GM19455 (cell line): ENCODE results near the gene LETM1.

Experiments used
- ATAC-seq: cut with Tn5 transposase; IDR thresholded peaks from one replicate; pipeline ENCODE4 v1.9.1; 2021; ENCODE audit not compliant: unreplicated experiment

The LETM1 gene

DNA sequence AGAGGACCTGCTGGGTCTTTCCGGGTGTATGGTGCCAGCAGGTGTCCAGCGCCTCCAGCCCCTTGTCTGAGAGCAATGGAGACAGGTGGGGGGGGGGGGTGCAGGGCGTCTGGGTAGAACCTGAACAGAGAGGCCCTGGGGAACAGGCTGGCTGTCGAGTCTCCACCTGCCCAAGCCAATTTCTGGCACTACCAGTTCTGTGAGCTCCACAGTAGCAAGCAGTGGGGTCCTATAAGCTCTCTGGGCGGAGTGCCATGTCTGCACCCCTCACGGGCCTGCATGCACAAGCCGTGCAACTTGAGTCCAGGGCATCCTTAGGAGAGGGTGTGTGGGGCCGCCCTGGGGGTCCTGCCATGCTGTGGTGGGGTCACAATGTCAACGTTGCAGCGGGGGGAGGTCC is 72.9 kb downstream of the LETM1 start:
- ATAC-seq: no peak

DNA sequence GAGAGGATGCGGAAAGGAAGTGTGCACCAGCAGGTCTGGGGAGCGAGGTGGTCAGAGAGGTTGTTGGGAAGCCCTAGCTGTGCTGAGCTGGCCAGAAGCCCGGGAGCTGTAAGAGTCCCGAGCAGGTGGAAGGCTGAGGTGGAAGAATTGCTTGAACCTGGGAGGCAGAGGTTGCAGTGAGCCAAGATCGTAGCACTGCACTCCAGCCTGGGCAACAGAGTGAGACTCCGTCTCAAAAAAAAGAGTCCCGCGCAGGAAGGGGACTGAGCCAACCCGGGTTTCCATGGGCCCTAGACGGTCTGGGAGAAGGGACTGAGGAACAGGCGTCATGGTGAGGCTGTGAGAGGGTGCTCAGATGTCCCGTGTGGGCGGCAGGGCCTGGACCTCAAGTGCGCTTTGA is 75.5 kb downstream of the LETM1 start:
- ATAC-seq: no peak

DNA sequence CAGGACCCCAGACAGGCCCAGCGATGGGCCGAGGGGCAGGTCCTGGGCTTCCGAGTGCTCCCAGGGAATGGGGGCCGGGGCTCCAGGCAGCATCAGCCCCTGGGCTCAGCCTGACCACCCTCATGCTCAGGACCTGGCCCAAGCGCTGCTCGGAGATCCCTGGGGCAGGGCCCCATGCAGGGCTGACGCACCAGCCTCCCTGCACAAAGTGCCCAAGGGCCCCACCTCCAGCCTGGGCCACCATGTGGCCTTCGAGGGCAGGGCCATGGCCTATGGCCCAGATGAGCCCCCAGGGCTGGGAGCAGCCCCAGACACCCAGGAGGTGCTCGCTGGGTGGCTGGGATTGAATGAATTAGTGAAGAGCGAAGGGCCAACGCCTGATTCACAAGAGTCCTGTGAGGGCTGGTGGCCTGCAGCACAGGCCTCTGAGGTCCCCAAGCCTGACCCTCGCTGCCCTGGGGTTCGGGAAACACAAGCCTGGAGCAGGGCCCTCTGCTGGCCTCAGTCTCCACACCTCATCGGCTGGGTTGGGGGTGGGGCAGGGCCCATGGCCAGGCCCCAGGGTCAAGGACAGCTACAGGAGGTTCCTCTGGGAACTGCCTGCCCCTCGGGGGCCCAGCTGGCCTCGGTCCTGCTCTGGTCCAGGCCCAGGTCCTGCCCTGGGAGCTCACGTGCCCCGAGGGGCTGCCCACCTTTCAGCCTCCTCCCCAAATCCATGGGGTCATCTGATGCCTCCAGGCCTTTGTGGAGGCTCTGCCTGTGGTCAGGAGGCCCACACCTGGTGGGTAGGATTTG is 76.2 kb downstream of the LETM1 start:
- no peak for ATAC-seq

DNA sequence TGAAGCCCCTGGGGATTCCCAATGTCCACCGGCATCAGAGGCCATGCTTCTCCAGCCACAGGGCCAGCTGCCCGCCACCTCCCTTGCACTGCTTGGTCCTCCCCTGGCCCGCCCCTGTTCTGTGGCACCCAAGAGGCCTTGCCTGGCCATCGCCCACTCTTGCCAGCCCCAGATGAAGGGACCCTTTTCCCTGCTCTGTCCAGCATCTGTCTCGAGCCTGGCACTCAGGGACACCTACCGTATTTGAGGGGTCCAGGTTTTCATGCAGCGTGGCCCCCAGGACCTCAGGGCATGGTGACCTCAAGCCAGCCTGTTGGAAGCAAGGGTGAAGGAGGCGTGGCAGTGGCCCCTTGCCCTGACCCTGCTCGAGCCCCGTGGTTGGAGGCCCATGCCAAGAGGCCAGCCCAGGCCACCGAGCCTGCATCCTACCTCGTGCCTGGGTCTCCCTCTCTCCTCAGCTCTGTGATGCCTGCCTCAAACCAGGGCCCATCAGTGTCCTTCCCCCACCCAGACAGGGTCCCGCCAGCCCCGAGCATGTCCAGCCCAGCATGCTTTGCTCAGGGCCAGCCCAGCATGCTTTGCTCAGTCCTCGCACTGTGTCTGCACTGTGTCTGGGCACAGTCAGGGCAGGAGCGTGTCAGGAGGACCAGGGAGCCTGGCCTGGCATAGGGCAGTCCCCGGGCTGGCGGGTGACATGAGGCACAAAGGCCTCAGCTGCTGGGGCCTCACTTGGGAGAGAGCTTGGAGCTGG is 77.1 kb downstream of the LETM1 start:
- ATAC-seq: no peak

DNA sequence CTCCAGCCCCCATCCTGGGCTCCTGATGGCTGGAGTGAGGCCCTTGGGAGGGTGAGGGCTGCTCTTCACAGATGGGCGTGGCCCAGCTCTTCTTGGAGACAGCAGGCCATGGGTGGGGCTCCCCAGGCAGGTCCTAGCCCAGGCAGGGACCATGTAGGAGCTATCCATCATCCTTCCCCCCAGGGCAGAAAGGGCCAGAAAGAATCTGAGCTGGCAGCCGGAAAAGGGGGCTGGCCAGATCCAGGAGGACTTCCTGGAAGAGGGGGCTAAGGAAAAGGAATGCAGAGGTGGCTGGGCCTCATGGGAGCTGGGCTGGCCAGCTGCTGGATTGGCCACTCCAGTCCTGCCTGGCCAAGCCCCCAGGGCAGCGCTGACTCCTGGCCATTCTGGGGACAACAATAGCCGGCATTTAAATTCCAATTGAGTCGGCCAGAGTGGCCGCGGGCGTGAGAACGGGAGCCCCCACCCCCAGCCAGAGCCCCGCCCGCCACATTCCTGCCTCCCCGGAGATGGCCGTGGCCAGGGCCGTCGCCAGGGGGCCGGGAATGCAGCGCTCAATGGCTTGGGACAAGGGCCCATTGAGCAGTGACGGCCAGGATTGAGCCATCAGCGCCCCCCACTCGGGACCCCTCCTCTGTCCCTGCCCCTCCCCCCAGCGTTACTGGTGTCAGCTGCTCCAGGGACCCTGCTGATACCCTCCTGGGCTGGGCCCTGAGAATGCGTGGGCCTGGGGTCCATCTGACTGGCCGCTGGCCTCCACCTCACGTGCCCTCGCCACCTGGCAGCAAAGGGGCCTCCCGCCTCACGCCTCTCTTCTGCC is 77.9 kb downstream of the LETM1 start:
- no peak for ATAC-seq

DNA sequence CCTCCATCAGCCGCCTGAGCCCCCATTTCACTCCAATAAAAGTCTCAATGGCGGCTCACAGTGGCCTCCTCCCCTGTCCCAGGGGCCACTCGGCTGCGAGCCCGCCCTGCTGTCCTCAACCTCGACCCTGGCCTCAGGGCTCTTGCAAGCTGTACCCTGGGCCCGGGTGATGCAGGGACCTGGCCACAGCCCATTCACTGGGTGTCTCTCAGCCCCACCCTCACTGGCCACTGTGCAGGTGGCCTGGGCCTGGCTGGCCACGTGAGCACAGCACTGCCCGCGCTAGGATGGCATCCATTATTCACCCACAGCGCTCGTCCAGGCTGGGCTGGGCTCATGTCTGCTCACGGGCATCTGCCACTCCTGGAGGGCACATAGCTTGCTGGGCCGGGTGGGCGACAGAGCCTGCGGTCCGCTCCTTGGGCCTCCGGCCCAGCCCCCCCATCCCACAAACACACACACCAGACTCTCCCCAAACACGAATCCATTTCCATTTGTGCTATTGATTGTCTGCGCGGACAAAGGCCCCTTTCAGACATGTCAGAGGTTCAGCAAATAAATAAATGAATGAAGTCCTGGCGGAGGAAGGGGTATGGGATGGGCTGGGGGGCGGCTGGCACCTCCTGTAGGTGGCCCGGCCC is 79.3 kb downstream of the LETM1 start:
- no peak for ATAC-seq

DNA sequence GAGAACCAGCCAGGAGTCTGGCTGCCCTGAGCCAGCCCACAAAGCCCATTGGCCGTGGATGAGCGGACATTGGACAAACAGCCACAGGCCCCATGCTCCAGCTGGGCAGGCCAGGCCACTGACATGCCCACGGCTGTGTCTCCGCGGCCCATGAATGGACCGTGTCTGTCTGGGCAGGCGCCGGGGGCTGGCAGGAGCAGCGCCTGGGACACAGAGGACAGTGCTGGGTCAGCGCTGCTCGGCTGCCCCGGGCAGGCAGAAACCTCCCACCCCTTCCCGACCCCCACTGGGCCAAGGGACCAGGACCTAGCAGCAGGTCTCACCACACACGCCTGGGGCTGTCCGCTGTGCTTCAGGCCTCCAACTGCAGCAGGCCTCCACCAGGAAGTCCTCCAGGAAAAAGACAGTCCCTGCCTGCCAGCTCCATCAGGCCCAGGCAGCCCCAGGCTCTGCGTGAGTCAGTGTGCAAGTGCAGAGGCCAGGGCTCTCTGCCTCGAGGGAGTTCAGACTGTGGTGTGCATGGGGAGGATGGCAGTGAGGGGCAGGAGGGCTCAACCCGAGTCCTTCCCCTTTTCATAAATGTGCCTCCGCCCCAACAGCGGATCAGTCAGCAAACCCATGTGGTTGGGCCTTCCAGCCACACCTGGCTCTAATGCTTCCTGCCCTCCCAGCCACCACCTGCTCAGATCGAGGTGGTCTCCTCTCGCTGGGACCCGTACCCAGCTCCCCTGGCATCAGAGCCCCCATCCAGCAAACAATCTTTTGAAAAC is 80.0 kb downstream of the LETM1 start:
- no peak for ATAC-seq

DNA sequence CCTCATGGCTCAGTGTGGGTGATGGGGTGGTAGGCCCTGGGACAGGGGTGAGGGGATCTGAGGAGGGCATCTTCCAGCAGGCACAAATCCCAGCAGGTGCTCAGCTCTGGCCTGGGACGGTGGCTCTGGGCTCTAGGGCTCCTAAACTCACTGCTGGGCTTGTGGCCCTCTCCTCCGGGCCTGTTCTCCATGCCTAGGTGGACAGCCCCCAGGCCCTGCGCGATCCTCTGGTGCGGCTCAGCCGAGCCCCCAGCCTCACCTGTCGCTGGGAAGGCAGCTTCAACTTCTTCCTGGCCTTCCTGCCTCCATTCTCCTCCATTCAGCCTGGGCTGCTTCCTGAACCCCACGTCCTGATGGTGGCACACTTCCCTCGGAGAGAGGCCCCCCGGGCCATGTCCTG is 82.2 kb downstream of the LETM1 start:
- no peak for ATAC-seq

DNA sequence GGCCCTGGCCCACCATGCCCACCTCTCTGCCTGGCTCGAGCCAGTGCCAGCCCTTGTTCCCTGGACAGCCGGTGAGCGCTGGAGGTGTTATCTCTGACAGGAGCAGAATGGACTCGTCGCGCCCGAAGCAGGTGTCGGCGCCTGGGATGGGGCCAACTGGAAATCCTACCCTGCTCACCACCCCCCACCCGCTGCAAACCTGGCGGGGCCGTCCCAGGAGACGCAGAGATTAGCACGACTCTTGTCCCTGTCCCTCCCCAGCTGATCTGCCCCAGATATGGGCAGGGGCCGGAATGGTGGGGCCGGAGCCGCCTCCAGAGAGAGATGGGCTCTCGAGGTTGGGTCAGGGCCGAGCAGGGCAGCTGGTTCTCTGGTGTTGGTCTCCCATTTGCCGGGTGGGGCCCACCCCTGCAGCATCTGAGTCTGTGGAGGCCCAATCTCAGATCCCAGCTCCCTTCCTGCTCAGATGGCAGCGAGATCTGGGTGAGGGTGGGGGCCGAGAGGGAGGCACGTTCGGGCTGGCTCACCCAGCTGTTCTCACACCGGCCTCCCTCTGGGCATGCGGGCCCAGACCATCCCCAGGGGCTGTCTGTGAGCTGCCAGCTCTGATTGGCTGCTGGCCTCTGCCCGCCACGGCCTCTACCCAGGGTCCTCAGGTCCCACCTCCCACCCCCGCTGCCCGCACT is 83.0 kb downstream of the LETM1 start:
- no peak for ATAC-seq

DNA sequence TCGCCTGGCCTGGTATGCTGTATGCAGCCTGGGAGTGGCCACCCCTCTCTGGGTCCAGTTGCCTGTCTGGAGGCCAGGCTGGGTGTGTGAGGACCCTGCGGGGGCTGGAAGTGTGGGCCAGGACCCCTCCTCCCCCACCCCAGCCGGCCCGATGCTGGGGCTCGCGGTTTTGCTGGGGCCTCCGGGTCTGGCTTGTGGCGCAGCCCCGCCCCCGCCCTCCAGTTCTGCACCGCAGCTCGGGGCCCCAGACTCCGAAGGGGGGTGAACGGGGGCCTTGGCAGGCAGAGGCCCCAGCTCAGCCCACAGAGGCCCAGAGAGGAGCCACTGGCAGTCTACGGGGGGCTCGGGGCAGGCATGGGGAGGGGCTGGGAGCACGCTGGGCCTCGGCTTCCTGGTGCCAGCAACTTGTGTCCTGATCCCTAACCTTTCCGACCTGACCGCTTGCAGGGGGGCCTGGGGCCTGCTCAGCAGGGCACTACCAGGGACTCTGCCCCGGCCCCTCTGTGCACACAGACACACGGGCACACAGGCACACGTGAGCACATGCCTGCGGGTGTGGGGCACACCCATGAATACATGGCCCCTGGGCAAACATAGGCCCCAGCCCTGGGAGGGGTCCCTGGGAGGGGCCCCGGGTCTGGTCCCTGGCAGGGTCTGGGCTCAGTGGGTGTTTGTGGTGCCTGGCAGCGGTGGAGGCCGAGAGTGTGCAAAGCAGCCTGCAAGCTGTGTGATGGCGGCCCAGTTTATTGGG is 84.2 kb downstream of the LETM1 start:
- no peak for ATAC-seq

DNA sequence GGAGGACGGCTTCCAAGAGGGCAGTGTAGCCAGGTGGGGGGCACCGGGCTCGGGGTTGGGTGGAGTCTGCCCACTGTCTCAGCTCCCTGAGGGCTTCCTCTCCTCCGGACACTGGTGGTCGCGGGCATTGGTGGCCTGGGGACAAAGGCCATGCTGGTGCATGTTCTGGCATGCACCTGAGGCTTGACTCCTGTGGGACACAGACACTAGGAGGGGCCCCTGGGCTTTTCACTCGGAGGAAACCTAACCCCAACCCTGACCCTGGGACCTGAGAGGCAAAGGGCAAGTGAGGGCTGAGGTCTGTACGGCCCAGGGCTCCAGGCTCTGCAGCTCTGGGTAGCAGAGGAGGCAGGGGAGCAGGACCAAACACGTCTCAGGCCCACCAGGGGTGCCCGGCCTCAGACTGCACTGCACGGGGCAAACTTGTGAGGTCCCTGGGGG is 85.1 kb downstream of the LETM1 start:
- no peak for ATAC-seq

DNA sequence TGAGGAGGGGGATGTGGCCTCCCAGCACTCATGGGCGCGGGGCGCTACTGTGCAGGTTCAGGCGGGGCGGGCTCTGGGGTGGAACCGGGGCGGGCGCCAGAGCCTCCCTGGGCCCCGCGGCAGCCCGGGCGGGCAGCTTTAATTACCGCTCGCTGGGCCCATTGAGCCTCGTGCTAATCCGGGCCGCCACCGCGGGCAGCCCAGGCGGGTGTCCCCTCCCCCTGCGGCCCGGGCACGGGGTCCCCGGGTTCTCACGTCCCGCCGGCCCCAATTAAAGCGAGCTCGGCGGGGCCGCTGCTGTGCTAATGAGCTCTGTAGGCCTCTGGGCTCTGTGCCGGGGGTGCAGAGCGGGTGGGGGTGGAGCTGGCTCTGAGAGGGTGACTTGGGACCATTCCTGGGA is 85.7 kb downstream of the LETM1 start:
- ATAC-seq: no peak

DNA sequence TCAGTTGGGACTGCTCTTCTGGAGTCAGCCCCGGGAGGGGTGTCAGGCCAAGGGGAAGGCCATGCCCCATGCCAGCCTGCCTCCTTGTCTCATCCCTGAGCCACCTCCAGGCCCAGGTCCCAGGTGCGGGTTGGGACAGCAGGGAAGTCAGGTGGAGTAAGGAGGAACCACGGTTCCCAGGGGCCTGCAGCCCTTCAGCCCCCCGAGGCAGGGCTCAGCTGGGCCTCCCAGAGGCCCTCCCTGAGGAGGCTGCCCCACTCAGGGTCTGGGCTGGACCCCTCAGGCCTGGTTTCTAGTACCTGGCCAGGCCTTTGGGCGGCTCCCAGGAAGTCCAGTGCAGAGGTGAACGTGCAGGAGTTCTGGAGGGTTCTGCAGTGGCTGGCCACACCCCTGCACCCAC is 86.3 kb downstream of the LETM1 start:
- ATAC-seq: no peak

DNA sequence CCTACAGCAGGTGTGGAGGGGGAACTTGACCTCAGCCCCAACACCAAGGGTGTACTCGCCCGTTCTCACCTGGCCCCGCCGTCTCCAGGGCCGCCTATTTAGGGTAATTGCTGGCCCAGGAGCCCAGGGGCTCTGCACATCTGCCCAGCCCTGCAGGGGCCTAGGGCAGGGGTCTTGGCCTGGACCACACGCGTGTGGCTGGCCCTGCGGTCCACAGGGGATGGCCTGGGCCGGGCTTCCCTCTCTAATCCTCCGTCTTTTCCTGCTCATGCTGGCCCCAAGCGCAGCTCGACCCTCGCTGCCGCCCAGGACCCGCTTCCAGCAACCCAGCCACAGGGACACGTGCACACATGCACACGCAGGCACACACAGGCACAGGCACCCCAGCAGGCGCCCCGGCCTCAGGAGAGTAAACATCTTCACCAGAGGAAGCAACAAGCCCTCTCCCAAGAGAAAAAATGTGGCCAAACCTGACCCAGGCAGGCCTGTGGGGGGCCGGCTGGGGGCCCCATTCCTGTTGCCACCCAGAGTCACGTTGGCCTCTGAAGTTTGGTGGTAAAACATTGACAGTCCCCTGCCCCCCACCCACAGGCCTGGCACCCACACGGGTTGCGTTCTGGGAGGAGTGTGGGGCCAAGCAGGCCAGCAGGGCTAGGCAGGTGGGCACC is 87.5 kb downstream of the LETM1 start:
- ATAC-seq: no peak

DNA sequence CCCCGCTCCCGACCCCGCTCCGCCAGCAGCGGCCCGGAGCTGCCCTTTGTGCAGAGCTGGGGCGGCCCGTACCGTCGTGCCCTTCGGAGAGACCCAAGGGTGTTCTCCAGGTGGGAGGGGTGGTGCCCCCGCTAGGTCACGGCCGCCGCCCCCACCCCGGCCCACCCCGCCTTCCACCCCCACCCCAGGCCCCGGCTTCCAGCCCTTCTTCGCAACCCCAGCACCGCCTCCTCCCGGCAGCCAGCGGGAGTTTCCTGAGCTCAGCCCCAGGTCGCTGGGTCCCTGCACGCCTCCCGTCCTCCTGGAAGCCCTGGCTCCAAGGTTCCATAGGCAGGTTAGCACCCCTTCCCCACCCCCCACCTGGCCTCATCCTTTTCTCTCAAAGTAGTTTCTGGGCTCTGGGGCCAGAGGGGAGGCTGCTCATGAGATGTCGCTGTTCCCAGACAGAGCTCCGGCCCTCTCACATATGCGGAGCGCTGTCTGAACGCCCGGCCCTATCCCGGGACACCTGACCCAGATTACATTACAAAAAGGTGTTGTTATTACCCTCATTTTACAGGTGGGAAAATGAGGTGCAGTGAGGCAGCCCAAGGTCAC is 88.1 kb downstream of the LETM1 start:
- no peak for ATAC-seq

DNA sequence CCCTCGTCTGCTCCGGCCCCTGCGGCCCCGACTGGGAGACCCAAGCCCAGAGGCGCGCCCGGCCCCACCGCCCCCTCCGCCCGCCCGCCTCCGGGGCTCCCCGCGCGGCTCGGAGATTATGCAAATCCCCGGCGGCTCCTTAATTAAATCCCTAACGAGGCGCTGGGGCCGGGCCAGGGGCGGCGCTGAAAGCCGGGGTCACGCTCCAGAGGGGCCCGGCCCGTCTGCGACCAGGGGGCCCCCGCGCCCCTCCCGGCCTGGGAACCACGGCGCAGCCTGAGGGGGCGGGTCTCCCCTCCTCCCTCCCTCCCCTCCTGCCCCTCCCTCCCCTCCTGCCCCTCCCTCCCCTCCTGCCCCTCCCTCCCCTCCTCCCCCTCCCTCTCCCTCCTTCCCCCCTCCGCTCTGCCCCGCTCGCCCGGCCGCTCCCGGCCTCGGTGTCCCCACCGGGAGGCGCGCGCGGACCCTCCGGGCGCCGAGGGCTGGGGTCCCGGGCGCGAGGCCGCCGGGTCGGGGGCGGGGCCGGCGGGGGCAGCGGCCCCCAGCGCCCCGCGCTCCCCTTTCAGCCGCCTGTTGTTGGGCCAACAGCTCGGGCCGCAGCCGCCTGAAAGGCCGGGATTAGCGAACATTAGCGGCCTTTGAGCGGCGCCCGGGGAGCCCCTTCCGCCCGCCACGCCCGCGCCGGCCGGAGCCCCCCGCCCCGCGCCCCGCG is 88.7 kb downstream of the LETM1 start:
- no peak for ATAC-seq
